Measurements from ENCODE around the gene DFFA.
"Not testable (repeated sequence)": the region's sequence is repeated elsewhere in the genome, so short reads cannot be mapped to it uniquely, and the experiment has no call there.

Gene DFFA

GRCh38 chr1:10504249-10504648 is 31.9 kb upstream of the DFFA start:
- no peak for DNase-seq

GRCh38 chr1:10502206-10502605 is 29.9 kb upstream of the DFFA start:
- no peak for DNase-seq

GRCh38 chr1:10498231-10498630 is 25.9 kb upstream of the DFFA start:
- DNase-seq, result no peak

- no peak for DNase-seq
Measured at GRCh38 chr1:10497109-10497508, 24.8 kb upstream of the DFFA start.

GRCh38 chr1:10495952-10496351 is 23.6 kb upstream of the DFFA start:
- no peak for DNase-seq

GRCh38 chr1:10495475-10495817 is 23.1 kb upstream of the DFFA start:
- DNase-seq, result no peak

- peak in 1 of 2 experiments; percentile 36 for DNase-seq
Measured at GRCh38 chr1:10494754-10495474, 22.6 kb upstream of the DFFA start.

- DNase-seq, result no peak
Measured at GRCh38 chr1:10494418-10494753, 22.1 kb upstream of the DFFA start.

- no peak for DNase-seq
Measured at GRCh38 chr1:10490286-10490970, 18.1 kb upstream of the DFFA start.

GRCh38 chr1:10489291-10490055 is 17.1 kb upstream of the DFFA start:
- DNase-seq, result no peak

- DNase-seq, result no peak
Measured at GRCh38 chr1:10484521-10484920, 12.2 kb upstream of the DFFA start.

GRCh38 chr1:10480614-10481013 is 8.3 kb upstream of the DFFA start:
- DNase-seq, result no peak

- DNase-seq, result no peak
Measured at GRCh38 chr1:10479296-10479695, 7.0 kb upstream of the DFFA start.

GRCh38 chr1:10475510-10475909 is 3.2 kb upstream of the DFFA start:
- DNase-seq, result no peak

GRCh38 chr1:10474613-10475507 is 2.5 kb upstream of the DFFA start, which contains the start of gene PEX14:
Gene PEX14 (plus strand): TSS chr1:10474950. CDS start chr1:10474967, 17 bp downstream.
- DNase-seq, result peak; percentile 61 to 86

- DNase-seq, result not testable (repeated sequence)
Measured at GRCh38 chr1:10474309-10474612, 1.9 kb upstream of the DFFA start.

GRCh38 chr1:10473145-10473765 is 926 bp upstream of the DFFA start:
- no peak for DNase-seq

GRCh38 chr1:10471411-10472219 is 714 bp downstream of the DFFA start:
- DNase-seq, result no peak

- no peak for DNase-seq
Measured at GRCh38 chr1:10470043-10470442, 2.3 kb downstream of the DFFA start.

- DNase-seq, result no peak
Measured at GRCh38 chr1:10467078-10467477, 5.3 kb downstream of the DFFA start.

- peak in 1 of 2 experiments; percentile 22 for DNase-seq
Measured at GRCh38 chr1:10459184-10459583, 13.1 kb downstream of the DFFA start.

- DNase-seq, result no peak
Measured at GRCh38 chr1:10457875-10458274, 14.5 kb downstream of the DFFA start.
